HepG2 (cell line): ENCODE results near the gene CDC42EP1. TPM values are rescaled to one million over a fixed set of nuclear protein-coding genes. Genes with fewer than 3 reads are reported as not detected.
A peak's percentile ranks its signal among the peaks of the same experiment; 100 is the strongest.

Experiments
- BHLHE40 ChIP-seq: IDR thresholded peaks from 2 replicates; pipeline ENCODE4 v1.6.1; 2011; ENCODE audit warnings: low read length, improper control_type of control experiment
- HMGXB4 ChIP-seq, 2 experiments: sonication (generic) in 1 of 2; formaldehyde crosslinking in 1 of 2; IDR thresholded peaks; 2 replicates each; pipeline versions ENCODE4 v1.4.0 to v1.6.1; 2018 to 2020; ENCODE audit warnings: missing genetic modification reagents in 2 of 2, borderline replicate concordance in 1 of 2, low read depth in 1 of 2, mild to moderate bottlenecking in 1 of 2, missing biosample characterization in 1 of 2
- POGK ChIP-seq: sonication (generic); formaldehyde crosslinking; conservative IDR thresholded peaks from 2 replicates; pipeline ENCODE4 v1.8.0; 2022; ENCODE audit warnings: mild to moderate bottlenecking, moderate library complexity, missing genetic modification reagents
- RORA ChIP-seq: sonication (generic); formaldehyde crosslinking; IDR thresholded peaks from 2 replicates; pipeline ENCODE4 v1.5.0; 2020; ENCODE audit warnings: mild to moderate bottlenecking, missing genetic modification reagents, moderate library complexity
- SIN3A ChIP-seq: IDR thresholded peaks from 2 replicates; pipeline ENCODE4 v1.6.1; 2011; ENCODE audit warnings: low read depth, mild to moderate bottlenecking, control low read depth, low read length, borderline replicate concordance
- ZFX ChIP-seq: sonication (generic); formaldehyde crosslinking; IDR thresholded peaks from 2 replicates; pipeline ENCODE4 v1.4.0; 2020; ENCODE audit warnings: mild to moderate bottlenecking, low read depth, missing genetic modification reagents, moderate library complexity
- ZNF10 ChIP-seq: sonication (generic); formaldehyde crosslinking; IDR thresholded peaks from 2 replicates; pipeline ENCODE4 v1.4.0; 2020; ENCODE audit warnings: mild to moderate bottlenecking, low read depth, missing genetic modification reagents, borderline replicate concordance
- ZNF281 ChIP-seq: sonication (generic); formaldehyde crosslinking; IDR thresholded peaks from 2 replicates; pipeline ENCODE4 v1.4.0; 2020; ENCODE audit warnings: missing genetic modification reagents, borderline replicate concordance
- ZNF674 ChIP-seq: sonication (generic); formaldehyde crosslinking; IDR thresholded peaks from 2 replicates; pipeline ENCODE4 v1.5.0; 2020; ENCODE audit warnings: low read depth, mild to moderate bottlenecking, missing genetic modification reagents
- ZNF704 ChIP-seq: sonication (generic); formaldehyde crosslinking; IDR thresholded peaks from 2 replicates; pipeline ENCODE4 v1.8.1; 2023; ENCODE audit warnings: mild to moderate bottlenecking, inconsistent platforms, moderate library complexity, missing genetic modification reagents, borderline replicate concordance
- ZNF761 ChIP-seq: sonication (generic); formaldehyde crosslinking; conservative IDR thresholded peaks from 2 replicates; pipeline ENCODE4 v1.4.0; 2020; ENCODE audit warnings: mild to moderate bottlenecking, missing genetic modification reagents
- ZNF768 ChIP-seq: sonication (generic); formaldehyde crosslinking; IDR thresholded peaks from 2 replicates; pipeline ENCODE4 v1.4.0; 2020; ENCODE audit warnings: missing genetic modification reagents
- ZNF773 ChIP-seq: sonication (generic); formaldehyde crosslinking; IDR thresholded peaks from 2 replicates; pipeline ENCODE4 v1.4.0; 2020; ENCODE audit warnings: missing genetic modification reagents, borderline replicate concordance
- ZNF781 ChIP-seq: sonication (generic); formaldehyde crosslinking; IDR thresholded peaks from 2 replicates; pipeline ENCODE4 v1.5.1; 2020; ENCODE audit warnings: borderline replicate concordance, mild to moderate bottlenecking, missing genetic modification reagents; ENCODE audit errors: not compliant biosample characterization
- ZNF83 ChIP-seq: sonication (generic); formaldehyde crosslinking; IDR thresholded peaks from 2 replicates; pipeline ENCODE4 v1.4.0; 2020; ENCODE audit warnings: missing genetic modification reagents, mild to moderate bottlenecking, borderline replicate concordance
- ZXDC ChIP-seq: sonication (generic); formaldehyde crosslinking; IDR thresholded peaks from 2 replicates; pipeline ENCODE4 v1.5.0; 2020; ENCODE audit warnings: mild to moderate bottlenecking, missing genetic modification reagents
- polyA plus RNA-seq, 8 experiments: library from polyadenylated mRNA; depleted of rRNA in 3 of 8; stranded (reverse) in 7 of 8; unstranded in 1 of 8; fragments of >200 nt; fragmentation: Illumina TruSeq in 4 of 8; extraction: Trizol in 4 of 8; gene quantifications; 2 replicates each; pipeline versions ENCODE4 v1.2.1 to v1.2.3, GENCODE V29; 2011 to 2016; ENCODE audit warnings: low read depth in 4 of 8, missing spikeins in 1 of 8, mixed read lengths in 1 of 8; ENCODE audit not compliant: insufficient read depth in 1 of 8
- total RNA-seq, 5 experiments: library from RNA; depleted of rRNA; stranded (reverse); fragments of >200 nt; fragmentation: Illumina TruSeq; extraction: Trizol; gene quantifications; 2 replicates each; pipeline ENCODE4 v1.2.3, GENCODE V29; 2016; ENCODE audit warnings: low read depth in 1 of 5

Gene CDC42EP1
- total and polyA plus RNA-seq, 2 of the 13 experiments (the other 11 are each of a cell fraction or from before 2014, with no cell fraction given) = 17.1 to 29.5 TPM

GRCh38 chr22:37561212-37562048 lies 1.1 kb downstream of the CDC42EP1 start (continued):
- TF ChIP-seq ZNF83 (CRISPR knock-in tag) = no peak
- no peak for TF ChIP-seq ZNF773 (CRISPR knock-in tag)
- no peak; the same call in 1 of the 2 replicates for TF ChIP-seq ZXDC
- peak; percentile 86 for TF ChIP-seq ZFX
- no peak for TF ChIP-seq ZNF704 (CRISPR knock-in tag)
- TF ChIP-seq ZNF674 (CRISPR knock-in tag) = no peak
- TF ChIP-seq ZNF781 = no peak
- 0 out of 2 replicates have a peak, but pooled peaks have one; percentile 91 for TF ChIP-seq SIN3A
- peak; percentile 34; the same call in 1 of the 2 replicates for TF ChIP-seq BHLHE40
- peak; percentile 66; the same call in 1 of the 2 replicates for TF ChIP-seq ZNF281 (CRISPR knock-in tag)
- TF ChIP-seq ZNF10 (CRISPR knock-in tag) = no peak
- no peak; the same call in 1 of the 2 replicates for TF ChIP-seq ZNF761 (CRISPR knock-in tag)
- no peak for TF ChIP-seq RORA (CRISPR knock-in tag)
- TF ChIP-seq ZNF768 (CRISPR knock-in tag) = peak; percentile 17; the same call in 1 of the 2 replicates
- no peak for TF ChIP-seq POGK (CRISPR knock-in tag)
- TF ChIP-seq HMGXB4 (CRISPR knock-in tag; IDR thresholded peaks at IDR 0.05; ENCODE audit: borderline replicate concordance in 1 of 2, low read depth in 1 of 2) = peak; percentile 91 to 98
